H1 (cell line): ENCODE results near the gene LRRTM3. TPM values are rescaled to one million over a fixed set of nuclear protein-coding genes. Genes with fewer than 3 reads are reported as not detected.

ENCODE experiments used
- CTCF ChIA-PET: fragments of 300-600 bp; sonication (Branson Sonifier 250); formaldehyde crosslinking; loops from one replicate; lab custom pipeline; 2021; ENCODE audit not compliant: partially characterized antibody; lab: Charles Lee
- POLR2A ChIA-PET: fragments of 300-600 bp; sonication (Branson Sonifier 250); formaldehyde crosslinking; loops from one replicate; lab custom pipeline; 2021; ENCODE audit warnings: inconsistent platforms; ENCODE audit not compliant: partially characterized antibody; lab: Charles Lee
- DNase-seq, 2 experiments: peaks; one replicate each; pipeline versions ENCODE4 v3.0.0 to v3.0.0-alpha.2; 2010 to 2022; ENCODE audit warnings: low spot score in 2 of 2, low read depth in 1 of 2, mixed read lengths in 1 of 2
- FAIRE-seq: peaks from 2 replicates; lab custom pipeline; 2011; peaks lifted over from hg19 to GRCh38; lab: Jason Lieb, UNC
- H2AFZ ChIP-seq: 2 replicates; pipeline ENCODE4 v1.8.1; 2012; ENCODE audit warnings: low read length, inconsistent platforms
- H2AK5ac ChIP-seq: 2 replicates; pipeline ENCODE4 v1.6.1; 2013; ENCODE audit warnings: low read depth, low read length
- H2BK120ac ChIP-seq: replicated peaks from 2 replicates; pipeline ENCODE3; 2013; ENCODE audit warnings: low read depth, low read length, inconsistent platforms
- H2BK12ac ChIP-seq: 2 replicates; pipeline ENCODE4 v1.6.1; 2013; ENCODE audit warnings: low read depth, low read length
- H2BK15ac ChIP-seq: 2 replicates; pipeline ENCODE4 v1.6.1; 2013; ENCODE audit warnings: low read length
- H2BK20ac ChIP-seq: 2 replicates; pipeline ENCODE4 v1.6.1; 2013; ENCODE audit warnings: low read length
- H2BK5ac ChIP-seq: 2 replicates; pipeline ENCODE4 v1.6.1; 2013; ENCODE audit warnings: low read depth, low read length
- H3K14ac ChIP-seq: 2 replicates; pipeline ENCODE4 v1.6.1; 2013; ENCODE audit warnings: inconsistent platforms; ENCODE audit not compliant: insufficient read length
- H3K18ac ChIP-seq: 2 replicates; pipeline ENCODE4 v1.6.1; 2013; ENCODE audit warnings: low read length; ENCODE audit errors: extremely low read depth
- H3K23ac ChIP-seq: 2 replicates; pipeline ENCODE4 v1.6.1; 2013; ENCODE audit warnings: inconsistent platforms; ENCODE audit not compliant: insufficient read length
- H3K23me2 ChIP-seq: 2 replicates; pipeline ENCODE4 v1.6.1; 2013; ENCODE audit warnings: low read depth, low read length
- H3K27ac ChIP-seq: 2 replicates; pipeline ENCODE4 v1.6.1; 2011; ENCODE audit warnings: low read depth, low read length, inconsistent platforms
- H3K27me3 ChIP-seq, 4 experiments: replicated peaks in 1 of 4; 1 replicate in 1 of 4; 2 replicates in 3 of 4; pipeline versions ENCODE4 v1.6.1 to v1.8.1; 2011 to 2013; ENCODE audit warnings: low read length in 3 of 4, mild to moderate bottlenecking in 3 of 4, inconsistent platforms in 2 of 4, mixed read lengths in 2 of 4, moderate library complexity in 1 of 4; ENCODE audit not compliant: control insufficient read depth in 3 of 4, insufficient read depth in 3 of 4; ENCODE audit errors: extremely low read depth in 1 of 4
- H3K36me3 ChIP-seq, 4 experiments: 2 replicates each; pipeline versions ENCODE4 v1.6.1 to v1.8.1; 2011 to 2013; ENCODE audit warnings: mild to moderate bottlenecking in 4 of 4, low read length in 3 of 4, moderate library complexity in 2 of 4, control low read depth in 1 of 4, inconsistent platforms in 1 of 4; ENCODE audit not compliant: insufficient read depth in 4 of 4, control insufficient read depth in 2 of 4
- H3K4ac ChIP-seq: replicated peaks from 2 replicates; pipeline ENCODE3; 2013; ENCODE audit warnings: low read length, low read depth, mixed read lengths, inconsistent platforms; ENCODE audit not compliant: insufficient read length
- H3K4me1 ChIP-seq, 4 experiments: replicated peaks in 1 of 4; 1 replicate in 1 of 4; 2 replicates in 3 of 4; pipeline versions ENCODE4 v1.6.1 to v1.8.1; 2011 to 2013; ENCODE audit warnings: low read length in 3 of 4, inconsistent platforms in 2 of 4, mixed read lengths in 1 of 4; ENCODE audit not compliant: insufficient read depth in 4 of 4, control insufficient read depth in 3 of 4
- H3K4me2 ChIP-seq, 2 experiments: 2 replicates each; pipeline versions ENCODE4 v1.6.1 to v1.8.1; 2011 to 2013; ENCODE audit warnings: low read depth in 2 of 2, low read length in 2 of 2, control low read depth in 1 of 2, inconsistent platforms in 1 of 2, mild to moderate bottlenecking in 1 of 2; ENCODE audit not compliant: insufficient read depth in 1 of 2
- H3K4me3 ChIP-seq, 4 experiments: fragments of 200-600, 300-600 bp in 1 of 4; sonication (generic), shearing (Covaris generic), sonication (Bioruptor Twin) in 1 of 4; 2 replicates each; pipeline versions ENCODE4 v1.5.1 to v1.8.1; 2011 to 2016; ENCODE audit warnings: low read length in 4 of 4, low read depth in 3 of 4, control low read depth in 2 of 4, inconsistent platforms in 2 of 4, mild to moderate bottlenecking in 2 of 4, mixed read lengths in 1 of 4, moderate library complexity in 1 of 4; ENCODE audit not compliant: insufficient read depth in 2 of 4; ENCODE audit errors: extremely low read depth in 1 of 4
- H3K56ac ChIP-seq: replicated peaks from 2 replicates; pipeline ENCODE3; 2013; ENCODE audit warnings: low read depth, mild to moderate bottlenecking, mixed read lengths, low read length, inconsistent platforms; ENCODE audit not compliant: insufficient read length
- H3K79me1 ChIP-seq: 2 replicates; pipeline ENCODE4 v1.6.1; 2013; ENCODE audit warnings: low read depth, low read length, control low read depth
- H3K79me2 ChIP-seq, 2 experiments: 2 replicates each; pipeline versions ENCODE4 v1.6.1 to v1.8.1; 2012 to 2013; ENCODE audit warnings: low read length in 2 of 2, mild to moderate bottlenecking in 2 of 2, inconsistent platforms in 1 of 2; ENCODE audit not compliant: insufficient read depth in 2 of 2, control insufficient read depth in 1 of 2
- H3K9ac ChIP-seq, 4 experiments: replicated peaks in 1 of 4; 1 replicate in 1 of 4; 2 replicates in 3 of 4; pipeline versions ENCODE4 v1.6.1 to v1.8.1; 2011 to 2013; ENCODE audit warnings: low read depth in 3 of 4, low read length in 3 of 4, control low read depth in 2 of 4, mild to moderate bottlenecking in 2 of 4, moderate library complexity in 2 of 4, inconsistent platforms in 1 of 4; ENCODE audit errors: extremely low read depth in 1 of 4
- H3K9me3 ChIP-seq, 2 experiments: 2 replicates each; pipeline versions ENCODE4 v1.6.1 to v1.8.1; 2012 to 2013; ENCODE audit warnings: mild to moderate bottlenecking in 2 of 2, moderate library complexity in 2 of 2, control low read depth in 1 of 2, inconsistent platforms in 1 of 2, low read depth in 1 of 2, low read length in 1 of 2, mixed read lengths in 1 of 2; ENCODE audit not compliant: insufficient read depth in 2 of 2
- H4K20me1 ChIP-seq, 2 experiments: replicated peaks in 1 of 2; 2 replicates each; pipeline versions ENCODE3 to v1.8.1; 2011 to 2013; ENCODE audit warnings: inconsistent platforms in 2 of 2, low read length in 2 of 2, mild to moderate bottlenecking in 1 of 2; ENCODE audit not compliant: insufficient read depth in 2 of 2, control insufficient read depth in 1 of 2
- H4K5ac ChIP-seq: 2 replicates; pipeline ENCODE4 v1.6.1; 2013; ENCODE audit warnings: low read length, low read depth, mixed read lengths, inconsistent platforms; ENCODE audit not compliant: insufficient read length
- H4K8ac ChIP-seq: 2 replicates; pipeline ENCODE4 v1.8.0; 2013; ENCODE audit warnings: mild to moderate bottlenecking, moderate library complexity, low read length, inconsistent platforms; ENCODE audit not compliant: insufficient read depth; ENCODE audit errors: extremely low read depth
- H4K91ac ChIP-seq: replicated peaks from 2 replicates; pipeline ENCODE3; 2013; ENCODE audit warnings: low read length, mixed read lengths, inconsistent platforms; ENCODE audit not compliant: insufficient read length
- CBX5 ChIP-seq: fragments of 300-800, 300-1000 bp; sonication (generic); IDR thresholded peaks from 2 replicates; pipeline ENCODE4 v1.7.1; 2016; ENCODE audit warnings: antibody characterized with exemption, low read length, low read depth
- CREB1 ChIP-seq: IDR thresholded peaks from 2 replicates; pipeline ENCODE4 v1.6.1; 2012; ENCODE audit warnings: inconsistent platforms
- EZH2 ChIP-seq: fragments of 200-600 bp; sonication (generic); IDR thresholded peaks from 2 replicates; pipeline ENCODE4 v1.7.1; 2012; ENCODE audit warnings: low read depth, mild to moderate bottlenecking, moderate library complexity, low read length, inconsistent platforms; ENCODE audit not compliant: severe bottlenecking
- JUN ChIP-seq: IDR thresholded peaks from 2 replicates; pipeline ENCODE4 v1.6.1; 2011; ENCODE audit warnings: low read depth, mild to moderate bottlenecking, improper control_type of control experiment, low read length
- POLR2AphosphoS5 ChIP-seq: IDR thresholded peaks from 2 replicates; pipeline ENCODE4 v1.6.1; 2011; ENCODE audit warnings: low read depth, low read length
- SAP30 ChIP-seq: fragments of 300-600 bp; sonication (generic); IDR thresholded peaks from 2 replicates; pipeline ENCODE4 v1.7.1; 2012; ENCODE audit warnings: low read length, moderate library complexity, mild to moderate bottlenecking, inconsistent platforms; ENCODE audit not compliant: insufficient read depth, insufficient replicate concordance
- TBP ChIP-seq: IDR thresholded peaks from 2 replicates; pipeline ENCODE4 v1.6.1; 2011; ENCODE audit warnings: low read depth, low read length, improper control_type of control experiment
- WGBS, 2 experiments: shearing (Covaris generic) in 1 of 2; methylation state at CpG; one replicate each; pipeline versions ENCODE4 v1.1.6 to v1.1.7; 2013 to 2015; ENCODE audit warnings: low lambda C conversion rate in 2 of 2, mixed read lengths in 2 of 2, inconsistent platforms in 1 of 2, low coverage in 1 of 2, missing lambda C conversion rate in 1 of 2; ENCODE audit not compliant: insufficient replicate concordance in 2 of 2, insufficient coverage in 1 of 2, insufficient read length in 1 of 2; ENCODE audit errors: extremely low coverage in 1 of 2, missing lambda C conversion rate in 1 of 2; 5-methylcytosine and 5-hydroxymethylcytosine counted together
- polyA plus RNA-seq, 7 experiments: library from polyadenylated mRNA; depleted of rRNA in 3 of 7; stranded (reverse) in 5 of 7; unstranded in 2 of 7; fragments of >200 nt in 5 of 7; fragments of 200-250 nt in 2 of 7; gene quantifications; 1 replicate in 5 of 7; 2 replicates in 1 of 7; 4 replicates in 1 of 7; pipeline versions ENCODE4 v1.2.1 to v1.2.3, GENCODE V29; 2011 to 2013; ENCODE audit warnings: missing spikeins in 2 of 7, mixed read lengths in 2 of 7
- total RNA-seq: library from RNA; stranded (reverse); fragmentation: NEBNext Ultra II Directional; extraction: Animal tissue kit (Norgen Biotek cat#: 25700); gene quantifications from 2 replicates; pipeline ENCODE4 v1.2.1, GENCODE V29; 2021

LRRTM3 gene
- total and polyA plus RNA-seq, 2 of the 8 experiments (the other 6 are each of a cell fraction or from before 2014, with no cell fraction given), result 0.33 to 0.48 TPM

GRCh38 chr10:66980246-66980815 is 54.5 kb downstream of the LRRTM3 start:
- H4K20me1 ChIP-seq, result no peaks in the 10 kb centered on the region
- 96% methylated on average over 4 of the region's 4 CpGs; no CpG with 5 or more reads in 1 of the 2 experiments for WGBS, 2 experiments
- H2AFZ ChIP-seq, result no peak overlapping the region
- H2BK15ac ChIP-seq, result no peak overlapping the region
- no peak overlapping the region for H3K23ac ChIP-seq
- no peak overlapping the region for H3K14ac ChIP-seq
- H3K79me2 ChIP-seq, result no peaks in the 10 kb centered on the region
- no peak overlapping the region for H3K18ac ChIP-seq
- H4K8ac ChIP-seq, result no peak overlapping the region
- H3K4me3 ChIP-seq, result no peak overlapping the region
- no peak overlapping the region for H2BK12ac ChIP-seq
- no peaks in the 10 kb centered on the region for H3K27me3 ChIP-seq
- H2AK5ac ChIP-seq, result no peak overlapping the region
- H2BK5ac ChIP-seq, result no peak overlapping the region
- TF ChIP-seq POLR2AphosphoS5 (no peak), EZH2 (no peak), CBX5 (no peak), SAP30 (no peak), CREB1 (no peak), TBP (no peak), JUN (no peak)
- TF ChIP-seq, all 59 proteins: peak for 0
- H3K56ac ChIP-seq, result no peak overlapping the region
- H3K4me1 ChIP-seq, result no peaks in the 10 kb centered on the region
- H3K9me3 ChIP-seq, result no peaks in the 10 kb centered on the region
- no peak overlapping the region for H2BK20ac ChIP-seq
- H3K9ac ChIP-seq, result no peak overlapping the region
- H3K36me3 ChIP-seq, result no peaks in the 10 kb centered on the region
- POLR2A ChIA-PET, result no interaction called here
- FAIRE-seq (no peak), DNase-seq (no peak)
- H3K23me2 ChIP-seq, result no peaks in the 10 kb centered on the region
- CTCF ChIA-PET, result no interaction called here
- H4K91ac ChIP-seq, result no peak overlapping the region
- no peak overlapping the region for H3K4ac ChIP-seq
- H2BK120ac ChIP-seq, result no peak overlapping the region
- H3K27ac ChIP-seq, result no peak overlapping the region
- H3K4me2 ChIP-seq, result no peak overlapping the region
- H3K79me1 ChIP-seq, result no peaks in the 10 kb centered on the region
- H4K5ac ChIP-seq, result no peak overlapping the region
